ENCODE measurements around the gene TANK. TPM values are rescaled to one million over a fixed set of nuclear protein-coding genes. Genes with fewer than 3 reads are reported as not detected.
"Not testable (repeated sequence)": the region's sequence is repeated elsewhere in the genome, so short reads cannot be mapped to it uniquely, and the experiment has no call there.

The TANK gene
- total RNA-seq, 8 experiments from 2014 or later, result 28.8 to 87.5 (median 58.3) TPM

DNA sequence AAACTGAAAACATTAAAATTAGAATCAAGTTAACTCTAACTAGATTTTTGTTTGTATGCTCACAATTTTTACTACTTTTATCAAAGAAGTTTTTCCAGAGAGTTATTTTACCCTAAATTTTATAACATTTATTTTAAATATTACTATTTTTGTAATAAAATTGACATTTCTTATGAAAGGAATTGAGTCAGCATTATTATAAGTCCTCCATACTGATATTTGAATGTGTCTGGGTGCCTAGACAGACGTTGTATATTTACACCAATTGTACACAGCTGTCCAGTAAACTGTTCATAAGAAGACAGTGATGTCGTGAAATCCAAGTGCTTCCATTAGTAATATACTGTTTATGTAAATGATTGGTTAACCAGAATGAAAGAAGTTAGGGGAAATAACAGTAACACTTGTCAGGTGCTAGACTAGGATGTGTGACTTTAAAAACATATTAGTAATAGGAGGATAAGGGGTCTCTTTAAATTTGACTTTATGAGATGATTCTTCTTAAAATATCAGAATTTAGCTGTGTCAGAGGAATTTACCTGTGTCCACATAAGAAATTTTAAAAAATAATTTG lies 73.7 kb downstream of the TANK start:
- H3K4me3 ChIP-seq, result no peak overlapping the region
- H3K27ac ChIP-seq, result no peak overlapping the region
- in situ Hi-C loops (cut with MboI; ENCODE audit: low pct_unique_long_range_greater_than_20kb in 2 of 9, low sequenced_read_pairs in 9 of 9, unreplicated experiment in 9 of 9), result loop anchor here in 1 of 9 experiments (25.0 kb wide), 1 partner anchor 178 kb away; the partner anchor contains the start of gene TBR1
- 49 to 100% (median 92%) methylated on average over 1 to 2 of the region's 2 CpGs; no CpG with 5 or more reads in 1 of the 10 experiments for WGBS, 10 experiments
- ATAC-seq (replicated peaks in 6 of 8), result no peak
- H3K4me1 ChIP-seq (replicated peaks in 1 of 2), result peaks cover 7 to 11% of the 10 kb centered on the region in 2 donors

DNA sequence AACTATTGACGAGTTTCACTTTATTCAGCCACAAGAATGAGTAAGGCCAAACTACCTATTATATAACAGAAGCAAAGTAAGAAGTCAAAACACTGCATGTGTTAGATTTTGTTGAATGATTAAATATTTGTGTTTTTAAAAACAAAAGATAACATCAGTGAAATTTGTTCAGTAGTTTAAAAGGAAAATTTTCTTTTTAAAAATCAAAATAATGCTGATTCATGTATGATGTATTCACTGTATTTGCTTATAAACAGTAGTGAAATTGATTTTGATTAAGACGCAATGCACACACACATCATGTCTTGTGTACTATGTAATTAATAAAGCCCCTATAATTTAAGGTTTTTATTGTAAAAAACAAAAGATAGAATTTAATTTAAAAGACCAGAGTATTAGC lies 74.4 kb downstream of the TANK start:
- ATAC-seq (replicated peaks in 6 of 8), result no peak
- H3K27ac ChIP-seq, result no peak overlapping the region
- in situ Hi-C loops (cut with MboI; ENCODE audit: low pct_unique_long_range_greater_than_20kb in 2 of 9, low sequenced_read_pairs in 9 of 9, unreplicated experiment in 9 of 9), result loop anchor here in 1 of 9 experiments (25.0 kb wide), 1 partner anchor 178 kb away; the partner anchor contains the start of gene TBR1
- peaks cover 10 to 11% of the 10 kb centered on the region in 2 donors for H3K4me1 ChIP-seq (replicated peaks in 1 of 2)
- WGBS, 10 experiments, result 78 to 100% (median 89%) methylated on average over 1 to 2 of the region's 2 CpGs; no CpG with 5 or more reads in 1 of the 10 experiments
- no peak overlapping the region for H3K4me3 ChIP-seq

DNA sequence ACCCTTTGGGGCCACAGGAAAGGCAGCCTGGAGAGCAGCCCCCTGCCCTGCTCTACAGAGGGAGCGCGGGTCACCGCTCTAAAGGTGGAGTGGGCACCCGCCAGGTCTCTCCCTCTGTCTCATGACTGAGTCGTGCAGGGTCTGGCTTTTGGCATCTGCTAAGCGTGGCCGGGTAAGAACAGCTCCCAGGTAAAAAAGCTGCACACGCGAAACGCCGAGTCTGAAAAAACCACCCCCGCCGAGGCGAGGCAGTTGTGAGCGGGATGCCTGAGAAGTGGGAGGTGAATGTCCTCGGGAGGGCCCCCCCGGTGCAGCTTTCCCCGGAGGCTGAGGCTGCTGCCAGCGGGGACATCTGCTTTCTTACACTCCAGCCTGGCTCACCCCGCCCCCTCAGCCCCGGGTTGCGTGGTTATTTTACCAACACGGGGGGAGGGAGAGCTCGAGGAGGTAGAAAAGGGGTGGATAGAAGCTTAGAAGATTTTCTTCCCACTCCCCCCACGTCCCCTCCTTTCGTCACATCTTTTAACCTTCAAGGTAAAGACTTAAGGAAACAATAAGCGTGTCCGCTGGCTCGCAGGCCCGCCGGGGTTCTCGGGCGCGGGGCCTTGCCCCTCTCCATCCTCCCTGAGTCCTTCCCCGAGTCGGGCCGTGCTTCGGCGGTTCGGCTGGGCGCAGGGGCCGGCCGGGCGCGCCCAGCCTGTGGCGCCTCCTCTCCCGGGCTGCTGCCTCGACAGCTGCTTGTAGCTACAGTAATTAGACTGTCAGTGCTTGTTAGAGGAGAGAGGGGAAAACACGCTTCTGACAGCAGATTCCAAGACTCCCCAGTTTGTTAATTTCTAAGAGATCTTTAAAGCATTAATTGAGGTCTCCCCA lies 77.4 kb downstream of the TANK start:
- peak; percentile 59 to 85 (median 66) for ATAC-seq (replicated peaks in 6 of 8)
- in situ Hi-C loops (cut with MboI; ENCODE audit: low pct_unique_long_range_greater_than_20kb in 2 of 9, low sequenced_read_pairs in 9 of 9, unreplicated experiment in 9 of 9), result loop anchor here in 1 of 9 experiments (25.0 kb wide), 1 partner anchor 175 kb away; the partner anchor contains the start of gene TBR1
- peaks cover 10 to 11% of the 10 kb centered on the region in 2 donors for H3K4me1 ChIP-seq (replicated peaks in 1 of 2)

DNA sequence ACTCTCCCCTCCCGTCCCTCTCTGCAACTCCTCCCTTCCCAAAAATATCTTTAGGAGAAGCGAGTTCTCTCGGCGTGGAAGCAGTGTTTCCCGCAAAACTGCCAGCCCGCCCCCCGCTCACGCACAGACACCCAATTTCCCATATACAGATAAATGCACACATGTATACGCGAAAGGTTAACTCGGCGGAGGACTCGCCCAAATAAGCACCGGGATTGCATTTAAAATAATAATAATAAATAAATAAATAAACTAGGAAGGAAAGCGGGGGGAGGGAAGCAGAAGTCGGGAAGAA lies 78.0 kb downstream of the TANK start:
- 0 to 25% (median 8%) methylated on average over 2 to 12 of the region's 16 CpGs; no CpG with 5 or more reads in 1 of the 10 experiments for WGBS, 10 experiments
- ATAC-seq (replicated peaks in 6 of 8), result peak in 3 of 8 experiments; percentile 1 to 9 (median 4)
- H3K27ac ChIP-seq, result no peak overlapping the region
- in situ Hi-C loops (cut with MboI; ENCODE audit: low pct_unique_long_range_greater_than_20kb in 2 of 9, low sequenced_read_pairs in 9 of 9, unreplicated experiment in 9 of 9), result loop anchor here in 1 of 9 experiments (25.0 kb wide), 1 partner anchor 174 kb away; the partner anchor contains the start of gene TBR1
- H3K4me1 ChIP-seq (replicated peaks in 1 of 2), result peaks cover 10 to 11% of the 10 kb centered on the region in 2 donors
- peak overlapping the region; percentile 34 to 58 (median 44) for H3K4me3 ChIP-seq

More for the DNA sequence above, 77.4 kb downstream of the TANK start:
- peak overlapping the region; percentile 16 to 34 for H3K27ac ChIP-seq
- WGBS, 10 experiments, result 2 to 52% (median 11%) methylated on average over 3 to 27 of the region's 49 CpGs; no CpG with 5 or more reads in 6 of the 10 experiments
- H3K4me3 ChIP-seq, result peak overlapping the region; percentile 34 to 58 (median 44)

DNA sequence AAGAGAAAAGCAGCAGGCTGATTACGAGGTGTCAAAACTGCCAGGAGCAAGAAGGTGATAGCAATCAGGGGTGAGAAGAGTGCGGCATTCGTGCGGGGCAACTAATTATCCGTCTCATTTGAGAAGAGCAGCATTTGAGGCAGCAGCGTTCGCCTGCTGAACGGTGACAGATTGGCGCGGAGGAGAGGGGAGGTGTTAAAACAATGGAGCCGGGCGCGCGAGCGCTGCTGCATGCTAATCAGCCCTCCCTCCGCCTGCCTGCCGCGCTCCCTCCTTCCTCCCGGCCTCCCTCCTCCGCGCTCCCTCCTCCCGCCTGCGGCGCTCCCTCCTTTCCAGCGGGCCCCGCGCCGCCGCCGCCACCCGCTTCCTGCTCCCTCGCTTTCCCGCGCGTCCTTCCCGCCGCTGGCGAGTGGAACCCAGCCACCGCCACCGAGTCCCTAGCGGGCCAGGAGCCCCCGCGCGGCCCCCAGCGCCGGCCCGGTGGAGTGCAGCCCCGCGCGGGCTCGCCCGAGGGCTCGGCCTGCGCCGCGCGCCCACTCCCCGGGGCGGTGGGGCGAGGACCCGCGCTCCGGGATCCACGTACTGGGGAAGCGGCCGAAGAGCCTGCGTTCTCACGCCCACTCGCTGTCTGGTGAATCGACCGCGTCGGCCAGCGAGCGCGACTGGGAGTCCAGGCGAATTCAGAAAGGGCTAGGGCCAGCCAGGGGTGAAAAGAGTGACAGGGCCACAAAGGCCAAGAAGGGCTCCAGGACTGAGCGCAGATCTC lies 78.5 kb downstream of the TANK start:
- ATAC-seq (replicated peaks in 6 of 8), result peak; percentile 70 to 87 (median 80)
- Histone ChIP-seq H3K4me1 (replicated peaks in 1 of 2) (peaks cover 10 to 11% of the 10 kb centered on the region in 2 donors), H3K27ac (peak overlapping the region; percentile 17 to 25), H3K4me3 (peak overlapping the region; percentile 34 to 58 (median 44))
- 0 to 3% (median 0%) methylated on average over 6 to 8 of the region's 78 CpGs; no CpG with 5 or more reads in 5 of the 10 experiments for WGBS, 10 experiments
- in situ Hi-C loops (cut with MboI; ENCODE audit: low pct_unique_long_range_greater_than_20kb in 2 of 9, low sequenced_read_pairs in 9 of 9, unreplicated experiment in 9 of 9), result loop anchor here in 1 of 9 experiments (25.0 kb wide), 1 partner anchor 174 kb away; the partner anchor contains the start of gene TBR1

DNA sequence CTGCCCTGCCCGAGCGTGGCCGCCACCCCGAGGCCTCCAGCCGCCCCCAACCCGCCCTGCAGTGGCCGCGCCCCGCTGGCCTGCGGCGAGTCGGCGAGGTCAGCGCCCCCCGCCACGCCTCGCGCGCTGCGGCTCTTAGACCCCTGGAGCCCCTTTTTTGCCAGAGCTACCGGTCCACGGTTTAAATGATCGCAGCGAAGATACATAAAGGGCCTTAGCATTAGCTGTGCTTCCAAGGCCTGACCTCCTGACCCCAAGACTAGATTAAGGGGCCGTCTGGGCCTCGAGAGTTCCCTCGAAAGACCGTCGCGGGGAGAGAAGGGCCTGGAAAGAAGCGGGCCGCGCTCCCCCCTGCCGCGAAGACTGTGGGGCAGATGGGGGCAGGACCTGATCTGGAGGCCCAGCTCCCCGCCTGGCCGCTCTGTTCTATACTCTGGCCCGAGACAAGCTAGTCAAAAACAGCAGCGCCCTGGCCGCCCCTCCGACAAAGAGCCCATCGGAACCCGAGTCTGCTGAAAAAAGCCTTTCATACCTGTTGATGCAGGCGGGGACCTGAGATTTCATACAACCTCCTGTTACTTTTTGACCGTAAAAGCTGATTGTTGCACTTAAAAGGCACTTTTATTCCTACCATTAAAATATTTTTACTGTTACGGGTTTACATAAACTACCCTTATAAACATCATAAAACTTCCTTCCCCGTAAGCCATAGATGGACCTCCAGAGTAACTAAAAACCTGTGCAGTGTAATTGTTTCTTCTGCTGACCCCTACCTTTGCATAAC lies 79.3 kb downstream of the TANK start:
- Histone ChIP-seq H3K27ac (no peak overlapping the region), H3K4me1 (replicated peaks in 1 of 2) (peaks cover 10 to 11% of the 10 kb centered on the region in 2 donors), H3K4me3 (peak overlapping the region; percentile 34 to 58 (median 44))
- WGBS, 10 experiments, result 71 to 100% (median 96%) methylated on average over 1 to 10 of the region's 47 CpGs; no CpG with 5 or more reads in 2 of the 10 experiments
- in situ Hi-C loops (cut with MboI; ENCODE audit: low pct_unique_long_range_greater_than_20kb in 2 of 9, low sequenced_read_pairs in 9 of 9, unreplicated experiment in 9 of 9), result loop anchor here in 1 of 9 experiments (25.0 kb wide), 1 partner anchor 173 kb away; the partner anchor contains the start of gene TBR1
- no peak for ATAC-seq (replicated peaks in 6 of 8)

DNA sequence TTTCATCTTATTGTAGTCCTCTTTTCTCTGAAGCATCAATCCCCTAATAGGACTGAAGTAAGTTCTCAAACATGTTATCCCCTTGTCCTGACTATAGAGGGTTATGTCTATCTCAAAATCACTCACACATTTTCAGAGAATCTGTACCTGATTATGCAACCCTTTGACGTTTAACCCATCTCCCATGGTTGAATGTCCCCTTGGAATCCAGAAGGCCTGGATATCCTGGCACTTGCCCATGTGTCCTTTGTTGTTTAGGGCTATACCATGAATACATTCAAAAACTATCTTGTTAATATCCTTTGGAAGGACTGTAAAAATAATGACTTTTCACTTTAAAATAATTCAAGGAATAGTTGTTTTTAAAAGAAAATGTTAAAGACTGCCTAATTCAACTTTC lies 81.7 kb downstream of the TANK start:
- H3K4me3 ChIP-seq, result no peak overlapping the region
- ATAC-seq (replicated peaks in 6 of 8), result no peak
- H3K27ac ChIP-seq, result no peak overlapping the region
- in situ Hi-C loops (cut with MboI; ENCODE audit: low pct_unique_long_range_greater_than_20kb in 2 of 9, low sequenced_read_pairs in 9 of 9, unreplicated experiment in 9 of 9), result loop anchor here in 1 of 9 experiments (25.0 kb wide), 1 partner anchor 170 kb away; the partner anchor contains the start of gene TBR1
- WGBS, 10 experiments, result 13 to 100% (median 45%) methylated on average over 1 of the region's 1 CpG; no CpG with 5 or more reads in 4 of the 10 experiments
- H3K4me1 ChIP-seq (replicated peaks in 1 of 2), result peaks cover 11 to 13% of the 10 kb centered on the region in 2 donors

DNA sequence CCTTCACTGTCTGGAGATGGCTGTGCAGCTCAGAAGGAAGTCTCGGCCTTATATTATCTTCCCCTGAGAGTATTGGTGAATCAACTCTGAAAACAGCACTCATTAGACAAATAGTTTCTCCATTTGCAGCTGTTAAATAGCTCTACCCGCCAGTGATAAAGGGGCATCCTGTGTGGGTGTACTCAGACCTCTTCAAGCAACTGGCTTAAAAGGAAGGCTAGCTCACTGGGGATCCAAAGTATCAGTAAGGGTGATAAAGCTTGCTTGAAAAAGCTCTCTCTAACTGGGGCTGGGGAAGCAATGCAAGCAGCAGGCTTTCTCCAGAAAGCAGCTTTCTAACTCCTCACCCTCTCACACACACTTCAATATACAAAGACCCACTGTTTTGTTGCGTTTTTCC lies 83.1 kb downstream of the TANK start:
- WGBS, 10 experiments, result 60 to 100% (median 100%) methylated on average over 1 to 3 of the region's 3 CpGs; no CpG with 5 or more reads in 1 of the 10 experiments
- H3K4me1 ChIP-seq (replicated peaks in 1 of 2), result peaks cover 6 to 10% of the 10 kb centered on the region in 2 donors
- no peak overlapping the region for H3K27ac ChIP-seq
- in situ Hi-C loops (cut with MboI; ENCODE audit: low pct_unique_long_range_greater_than_20kb in 2 of 9, low sequenced_read_pairs in 9 of 9, unreplicated experiment in 9 of 9), result loop anchor here in 1 of 9 experiments (25.0 kb wide), 1 partner anchor 169 kb away; the partner anchor contains the start of gene TBR1
- no peak for ATAC-seq (replicated peaks in 6 of 8)
- no peak overlapping the region for H3K4me3 ChIP-seq

DNA sequence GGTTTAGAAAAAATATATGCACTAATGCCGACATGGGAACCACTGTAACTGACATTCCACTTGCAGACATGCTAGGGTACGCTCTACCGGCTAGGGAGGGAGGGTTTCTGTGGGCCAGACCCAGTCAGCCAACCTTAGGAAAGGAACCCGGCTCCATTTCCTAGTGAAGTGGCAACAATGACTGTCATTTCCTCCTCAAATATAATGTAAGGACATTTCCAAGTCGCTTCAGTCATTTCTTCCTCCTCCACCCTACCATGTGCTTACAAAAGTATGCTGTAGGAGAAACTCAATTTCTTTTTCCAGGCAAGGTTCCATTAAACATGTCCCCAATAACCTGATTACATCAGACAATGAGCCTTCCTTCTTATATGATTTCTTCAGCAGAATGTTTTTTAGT lies 83.7 kb downstream of the TANK start:
- Histone ChIP-seq H3K4me1 (replicated peaks in 1 of 2) (peaks cover 6 to 10% of the 10 kb centered on the region in 2 donors), H3K27ac (no peak overlapping the region), H3K4me3 (no peak overlapping the region)
- in situ Hi-C loops (cut with MboI; ENCODE audit: low pct_unique_long_range_greater_than_20kb in 2 of 9, low sequenced_read_pairs in 9 of 9, unreplicated experiment in 9 of 9), result loop anchor here in 1 of 9 experiments (25.0 kb wide), 1 partner anchor 168 kb away; the partner anchor contains the start of gene TBR1
- WGBS, 10 experiments, result 50 to 100% (median 83%) methylated on average over 1 to 5 of the region's 5 CpGs; no CpG with 5 or more reads in 1 of the 10 experiments
- no peak for ATAC-seq (replicated peaks in 6 of 8)

DNA sequence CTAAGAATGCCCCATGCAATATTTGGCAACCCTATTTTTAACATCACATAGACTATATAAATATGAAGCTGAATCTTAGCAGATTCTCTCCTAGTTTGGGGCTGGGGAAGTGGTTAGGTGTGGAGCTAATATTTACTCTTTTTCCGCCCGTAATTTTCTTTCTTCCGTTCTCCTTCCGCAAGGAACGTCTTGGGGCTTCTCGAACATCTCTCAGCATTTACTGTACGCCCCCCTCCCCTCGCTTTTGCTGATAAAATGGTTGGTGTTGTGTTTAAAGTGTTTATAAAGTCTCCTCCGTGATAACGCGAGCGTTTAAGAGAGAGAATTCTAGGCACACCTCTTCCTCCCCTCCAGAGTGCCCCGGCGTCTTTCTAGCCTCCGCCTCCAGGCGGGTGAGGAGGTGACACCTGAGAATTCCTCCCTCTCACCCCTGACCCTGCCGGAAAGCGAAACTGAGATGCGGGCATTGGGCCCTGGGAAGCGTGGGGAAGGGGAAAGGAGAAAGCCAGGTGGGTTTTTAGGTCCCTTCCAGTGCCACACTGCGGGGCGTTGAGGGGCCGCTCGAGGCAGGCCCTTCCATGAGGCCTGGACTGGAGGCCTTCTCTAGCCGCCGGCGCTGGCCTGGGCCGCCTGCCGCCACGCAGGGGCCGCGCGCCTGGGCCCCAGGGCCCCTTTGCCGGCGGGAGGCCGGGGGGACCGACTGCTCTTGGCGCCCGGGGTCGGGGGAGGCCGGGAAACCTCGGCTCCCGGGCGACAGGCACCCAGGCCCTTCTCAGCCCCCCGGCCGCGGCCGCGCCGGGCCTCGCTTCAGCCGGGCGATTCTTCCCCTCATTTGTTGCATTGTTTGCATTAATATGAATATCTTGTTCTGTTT lies 84.4 kb downstream of the TANK start:
- in situ Hi-C loops (cut with MboI; ENCODE audit: low pct_unique_long_range_greater_than_20kb in 2 of 9, low sequenced_read_pairs in 9 of 9, unreplicated experiment in 9 of 9), result loop anchor here in 1 of 9 experiments (25.0 kb wide), 1 partner anchor 168 kb away; the partner anchor contains the start of gene TBR1
- 67 to 94% (median 84%) methylated on average over 2 to 10 of the region's 53 CpGs; no CpG with 5 or more reads in 4 of the 10 experiments for WGBS, 10 experiments
- not testable (repeated sequence) for H3K27ac ChIP-seq; H3K4me3 ChIP-seq; H3K4me1 ChIP-seq (replicated peaks in 1 of 2)
- ATAC-seq (replicated peaks in 6 of 8), result peak in 1 of 8 experiments; percentile 25

DNA sequence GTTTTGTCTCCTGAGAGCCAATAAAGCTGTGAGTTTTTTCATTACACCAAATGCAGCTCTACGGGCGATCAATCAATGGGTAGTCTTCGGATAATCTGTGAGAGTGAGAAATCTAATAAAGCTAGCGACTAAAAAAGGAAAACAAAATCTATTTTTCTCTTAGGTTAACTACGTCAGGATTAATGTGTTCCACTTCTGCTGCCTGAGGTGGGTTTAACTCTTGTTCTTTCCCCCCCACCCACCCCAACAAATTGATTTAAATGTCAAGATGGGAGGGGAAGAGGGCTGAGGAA lies 85.0 kb downstream of the TANK start:
- WGBS, 10 experiments, result 20 to 100% (median 51%) methylated on average over 1 to 4 of the region's 5 CpGs; no CpG with 5 or more reads in 5 of the 10 experiments
- H3K4me3 ChIP-seq, result no peak overlapping the region

More for the DNA sequence above, 85.0 kb downstream of the TANK start:
- Histone ChIP-seq H3K4me1 (replicated peaks in 1 of 2) (peaks cover 3 to 10% of the 10 kb centered on the region in 2 donors), H3K27ac (no peak overlapping the region)
- ATAC-seq (replicated peaks in 6 of 8), result no peak
- in situ Hi-C loops (cut with MboI; ENCODE audit: low pct_unique_long_range_greater_than_20kb in 2 of 9, low sequenced_read_pairs in 9 of 9, unreplicated experiment in 9 of 9), result loop anchor here in 1 of 9 experiments (25.0 kb wide), 1 partner anchor 167 kb away; the partner anchor contains the start of gene TBR1
